ENCODE data around the gene LINGO3.
"Not testable (repeated sequence)": the region's sequence is repeated elsewhere in the genome, so short reads cannot be mapped to it uniquely, and the experiment has no call there.

LINGO3 gene

DNA sequence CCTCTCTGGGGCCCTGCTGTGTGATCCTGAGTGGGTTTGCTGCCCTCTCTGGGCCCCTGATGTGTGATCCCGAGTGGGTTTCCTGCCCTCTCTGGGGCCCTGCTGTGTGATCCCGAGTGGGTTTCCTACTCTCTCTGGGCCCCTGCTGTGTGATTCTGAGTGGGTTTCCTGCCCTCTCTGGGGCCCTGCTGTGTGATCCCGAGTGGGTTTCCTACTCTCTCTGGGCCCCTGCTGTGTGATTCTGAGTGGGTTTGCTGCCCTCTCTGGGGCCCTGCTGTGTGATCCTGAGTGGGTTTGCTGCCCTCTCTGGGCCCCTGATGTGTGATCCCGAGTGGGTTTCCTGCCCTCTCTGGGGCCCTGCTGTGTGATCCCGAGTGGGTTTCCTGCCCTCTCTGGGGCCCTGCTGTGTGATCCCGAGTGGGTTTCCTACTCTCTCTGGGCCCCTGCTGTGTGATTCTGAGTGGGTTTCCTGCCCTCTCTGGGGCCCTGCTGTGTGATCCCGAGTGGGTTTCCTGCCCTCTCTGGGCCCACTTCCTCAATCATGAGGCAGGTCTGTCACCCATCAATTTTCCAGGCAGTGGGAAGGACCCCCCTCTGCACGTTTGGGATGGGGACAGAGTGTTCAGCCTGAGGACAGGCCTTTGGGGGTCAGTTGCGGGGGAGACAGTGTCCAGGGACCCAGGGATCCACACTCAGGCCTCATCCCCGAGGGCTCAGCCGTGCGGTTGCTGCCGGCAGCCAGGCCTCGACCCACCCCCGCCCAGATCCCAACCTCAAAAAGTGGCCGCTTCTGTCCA, 26.5 kb downstream of the LINGO3 start:
- not testable (repeated sequence) for DNase-seq (ENCODE audit: low spot score)

DNA sequence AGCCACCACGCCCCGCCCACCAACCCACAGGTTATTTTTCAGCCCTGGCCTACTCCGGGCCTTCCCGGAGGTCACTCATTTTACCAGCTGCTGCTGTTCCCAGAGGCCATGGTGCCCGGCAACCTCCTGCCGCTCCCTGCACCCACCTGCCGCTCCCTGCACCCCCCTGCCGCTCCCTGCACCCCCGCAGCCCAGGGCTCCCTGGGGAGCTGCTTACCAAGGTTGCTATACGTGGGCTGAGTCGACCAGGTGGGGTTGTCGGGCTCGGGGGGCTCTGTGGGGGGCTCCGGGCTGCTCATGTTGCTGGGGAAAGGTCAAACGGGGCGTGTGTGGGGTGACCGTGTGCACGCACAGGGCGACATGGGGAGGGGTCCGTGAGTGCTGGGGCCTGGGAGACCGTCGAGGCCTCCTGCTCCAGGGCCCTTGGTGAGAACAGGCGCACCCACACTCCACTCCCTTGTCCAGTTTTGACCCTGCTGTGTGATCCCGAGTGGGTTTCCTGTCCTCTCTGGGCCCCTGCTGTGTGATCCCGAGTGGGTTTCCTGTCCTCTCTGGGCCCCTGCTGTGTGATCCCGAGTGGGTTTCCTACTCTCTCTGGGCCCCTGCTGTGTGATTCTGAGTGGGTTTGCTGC, 27.2 kb downstream of the LINGO3 start:
- DNase-seq (ENCODE audit: low spot score) = no peak

DNA sequence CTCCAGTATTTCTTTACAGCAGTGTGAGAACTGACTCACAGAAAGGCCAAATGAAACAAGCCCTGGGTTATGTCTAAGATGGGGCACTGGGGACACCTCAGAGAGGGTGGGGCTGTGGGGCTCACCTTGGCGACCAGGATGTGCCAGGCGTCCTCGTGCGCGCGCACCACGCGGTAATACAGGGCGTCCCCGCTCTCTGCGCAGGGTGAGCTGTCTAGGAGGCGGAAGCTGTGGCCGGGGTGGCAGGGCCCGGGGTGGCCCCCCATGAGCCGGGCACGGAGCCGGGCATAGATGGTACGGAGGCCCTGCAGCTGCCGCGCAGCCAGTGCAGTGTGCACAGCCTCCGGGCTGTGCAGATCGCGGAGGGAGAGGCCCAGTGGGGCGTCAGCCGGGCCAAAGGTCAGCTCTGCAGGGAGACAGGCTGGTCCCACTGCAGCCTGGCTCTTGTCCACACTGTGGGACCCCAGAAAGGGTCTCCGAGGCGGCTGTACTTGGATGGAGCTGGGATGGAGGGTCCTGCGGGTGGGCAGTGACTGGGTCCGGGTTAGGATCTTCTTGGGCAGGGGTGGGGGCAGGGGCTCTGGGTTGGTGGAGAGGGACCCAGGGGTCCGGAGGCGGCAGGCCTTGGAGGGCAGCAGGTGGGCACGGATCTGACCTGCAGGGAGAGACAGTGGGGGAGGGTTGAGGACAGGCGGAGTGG, 29.3 kb downstream of the LINGO3 start:
- no peak for DNase-seq (ENCODE audit: low spot score)

DNA sequence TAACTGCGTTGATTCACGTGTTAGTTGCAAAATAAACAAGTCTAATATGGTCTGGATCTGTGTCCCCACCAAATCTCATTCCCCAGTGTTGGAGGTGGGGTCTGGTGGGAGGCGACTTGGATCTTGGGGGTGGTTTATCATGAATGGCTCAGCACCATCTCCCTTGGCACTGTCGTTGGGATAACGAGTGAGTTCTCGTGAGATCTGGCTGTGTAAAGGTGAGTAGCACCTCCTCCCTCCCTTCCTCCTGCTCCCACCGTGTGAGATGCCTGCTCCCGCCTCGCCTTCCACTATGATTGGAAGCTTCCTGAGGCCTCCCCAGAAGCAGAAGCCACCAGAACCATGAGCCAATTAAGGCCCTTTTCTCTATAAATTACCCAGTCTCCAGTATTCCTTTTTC, 30.8 kb downstream of the LINGO3 start:
- no peak for DNase-seq (ENCODE audit: low spot score)

DNA sequence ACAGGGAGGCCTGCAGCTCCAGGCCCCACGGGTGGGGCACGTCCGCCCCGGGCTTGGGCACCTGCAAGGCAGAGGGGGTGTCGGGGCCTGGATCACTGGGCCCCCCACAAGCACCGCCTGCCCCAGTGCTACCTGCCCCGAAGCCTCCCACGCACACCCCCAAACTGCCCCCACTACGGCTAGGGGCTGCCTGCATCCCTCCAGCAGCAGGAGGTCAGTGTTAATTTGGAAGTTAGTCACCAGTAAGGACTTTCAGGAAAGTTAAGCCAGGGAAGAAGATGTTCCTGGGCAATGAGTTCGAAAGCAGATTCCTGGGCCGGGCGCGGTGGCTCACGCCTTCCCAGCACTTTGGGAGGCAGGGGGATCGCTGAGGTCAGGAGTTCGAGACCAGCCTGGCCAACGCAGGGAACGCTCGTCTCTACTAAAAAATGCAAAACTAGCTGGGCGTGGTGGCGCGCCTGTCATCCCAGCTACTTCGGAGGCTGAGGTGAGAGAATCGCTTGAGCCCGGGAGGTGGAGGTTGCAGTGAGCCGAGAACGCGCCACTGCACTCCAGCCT, 31.4 kb downstream of the LINGO3 start:
- DNase-seq (ENCODE audit: low spot score) = no peak

DNA sequence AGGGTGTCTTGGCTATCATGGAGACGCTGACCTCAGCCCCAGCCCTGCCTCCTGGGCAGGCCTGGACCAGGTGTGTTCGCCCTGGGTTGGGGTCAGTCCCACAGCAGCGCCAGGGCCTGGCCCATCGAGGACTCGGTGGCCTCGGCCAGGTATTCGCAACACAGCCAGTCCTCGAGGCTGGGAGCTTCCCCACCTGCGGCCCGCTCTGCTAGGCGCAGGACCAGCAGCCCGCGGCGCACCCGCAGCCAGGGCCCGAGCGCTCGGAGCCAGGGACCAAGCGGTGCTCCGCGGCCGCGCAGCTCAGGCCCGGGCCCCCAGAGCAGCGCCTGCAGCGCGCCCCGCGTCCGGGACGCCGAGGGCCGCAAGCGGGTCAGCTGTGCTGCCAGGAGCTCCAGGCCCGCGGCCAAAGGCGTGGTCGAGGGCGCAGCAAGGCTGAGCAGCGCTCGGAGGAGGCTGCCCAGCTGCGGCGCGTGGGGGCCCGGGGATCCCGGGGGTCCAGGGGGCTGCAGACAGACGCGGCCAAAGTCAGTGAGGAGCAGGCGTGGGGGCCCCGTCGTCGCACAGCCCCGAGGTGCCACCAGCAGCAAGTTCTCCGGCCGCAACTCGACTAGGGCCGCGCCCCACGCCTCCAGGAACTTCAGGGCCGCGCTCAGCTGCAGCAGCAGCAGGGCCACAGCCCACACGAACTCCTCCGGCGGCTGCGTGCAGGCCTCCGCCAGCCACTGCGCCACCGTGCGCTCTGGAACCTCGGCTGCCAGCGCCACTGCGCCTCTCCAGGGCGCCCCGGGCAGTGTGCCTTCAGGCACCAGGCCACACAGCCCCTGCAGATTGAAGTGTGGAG, 32.1 kb downstream of the LINGO3 start:
- DNase-seq (ENCODE audit: low spot score) = no peak

DNA sequence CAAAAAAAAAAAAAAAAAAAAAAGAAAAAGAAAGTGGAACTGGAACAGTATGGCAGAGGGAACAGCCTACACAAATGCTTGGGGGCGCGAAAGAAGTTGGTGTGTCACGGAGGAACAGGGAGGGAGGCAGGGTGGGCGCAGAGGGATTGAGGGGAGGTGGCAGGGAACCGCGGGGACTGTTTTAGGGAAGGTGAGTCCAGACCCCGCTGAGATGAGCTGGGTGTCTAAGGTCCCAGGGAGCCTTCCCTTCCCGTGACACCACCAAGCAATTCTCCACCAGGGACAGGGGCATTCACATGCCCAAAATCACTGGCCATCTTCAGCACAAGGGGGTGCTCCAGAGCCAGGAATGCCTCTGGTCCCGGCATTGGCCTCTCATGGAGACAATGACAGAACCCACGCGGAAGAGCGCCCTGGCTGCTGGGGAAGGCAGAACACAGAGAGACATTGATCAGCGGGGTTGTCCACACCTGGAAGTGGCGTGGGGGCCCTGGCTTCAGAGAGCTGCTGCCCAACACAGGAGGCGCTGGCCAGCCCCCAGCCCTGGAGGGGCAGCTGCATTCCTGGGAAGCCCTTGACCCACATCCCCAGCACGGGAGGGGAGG, 32.9 kb downstream of the LINGO3 start:
- DNase-seq (ENCODE audit: low spot score) = peak; percentile 79

DNA sequence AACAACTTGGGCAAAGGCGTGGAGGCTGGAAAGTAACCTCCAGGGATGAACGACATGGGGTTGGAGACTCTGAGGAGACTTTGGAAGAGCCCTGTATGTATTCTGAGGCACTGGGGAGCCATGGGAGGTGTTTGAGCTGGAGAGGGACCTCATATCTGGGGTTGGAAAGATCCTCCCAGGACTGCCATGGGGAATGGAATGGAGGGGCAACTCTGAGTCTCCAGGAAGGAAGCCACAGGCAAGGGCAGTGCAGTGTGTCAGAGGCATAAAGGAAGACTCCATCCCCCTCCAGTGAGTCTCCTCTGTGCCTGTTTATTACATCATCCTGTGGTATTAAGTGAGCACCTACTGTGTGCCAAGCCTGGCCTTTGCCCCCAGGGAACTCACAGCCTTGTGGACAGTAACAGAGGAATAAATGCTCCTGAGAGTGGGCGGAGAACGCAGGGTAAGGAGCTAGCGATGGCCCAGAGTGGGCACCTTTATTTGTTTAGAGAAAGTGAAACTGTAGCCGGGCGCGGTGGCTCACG, 33.7 kb downstream of the LINGO3 start:
- DNase-seq (ENCODE audit: low spot score) = no peak

DNA sequence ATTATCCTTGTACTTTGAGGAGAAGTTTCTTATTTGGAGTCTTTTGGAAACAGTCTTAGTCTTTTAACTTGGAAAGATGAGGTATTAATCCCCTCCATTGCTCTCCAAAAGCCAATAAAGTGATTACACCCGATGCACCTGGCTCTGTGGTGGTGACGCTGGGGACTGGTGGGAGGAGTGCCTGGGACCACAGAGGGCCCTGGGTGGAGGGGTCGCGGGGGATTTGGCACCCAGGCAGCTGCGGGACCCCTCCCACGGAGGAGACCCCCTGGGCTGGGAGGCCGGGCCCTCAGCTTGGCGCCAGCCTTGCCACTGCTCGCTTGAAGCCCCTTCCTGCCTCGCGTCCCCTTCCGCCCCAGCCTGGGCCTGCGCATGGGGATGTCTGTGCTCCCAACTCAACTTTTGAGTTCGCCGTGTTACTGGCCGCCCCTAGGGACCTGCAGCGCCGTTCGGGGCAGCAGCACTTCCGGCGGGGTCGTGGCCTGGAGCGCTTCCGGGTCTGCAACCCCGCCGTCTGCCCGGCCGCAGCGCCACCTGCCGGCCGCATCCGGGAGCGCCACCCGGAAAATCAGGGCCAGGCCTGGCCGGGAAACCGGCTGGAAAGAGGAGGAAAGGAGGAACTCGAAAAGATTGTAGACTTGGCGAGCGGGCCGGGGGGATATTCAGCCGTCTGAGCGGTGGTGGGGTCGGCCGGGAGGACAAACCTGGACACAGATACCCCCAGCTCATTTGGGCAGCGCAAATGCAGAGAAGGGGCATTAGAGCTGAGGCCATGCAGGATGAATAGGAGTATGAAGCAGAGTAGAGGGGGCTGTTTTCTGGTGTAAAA, 34.4 kb downstream of the LINGO3 start:
- DNase-seq (ENCODE audit: low spot score) = peak; percentile 93

DNA sequence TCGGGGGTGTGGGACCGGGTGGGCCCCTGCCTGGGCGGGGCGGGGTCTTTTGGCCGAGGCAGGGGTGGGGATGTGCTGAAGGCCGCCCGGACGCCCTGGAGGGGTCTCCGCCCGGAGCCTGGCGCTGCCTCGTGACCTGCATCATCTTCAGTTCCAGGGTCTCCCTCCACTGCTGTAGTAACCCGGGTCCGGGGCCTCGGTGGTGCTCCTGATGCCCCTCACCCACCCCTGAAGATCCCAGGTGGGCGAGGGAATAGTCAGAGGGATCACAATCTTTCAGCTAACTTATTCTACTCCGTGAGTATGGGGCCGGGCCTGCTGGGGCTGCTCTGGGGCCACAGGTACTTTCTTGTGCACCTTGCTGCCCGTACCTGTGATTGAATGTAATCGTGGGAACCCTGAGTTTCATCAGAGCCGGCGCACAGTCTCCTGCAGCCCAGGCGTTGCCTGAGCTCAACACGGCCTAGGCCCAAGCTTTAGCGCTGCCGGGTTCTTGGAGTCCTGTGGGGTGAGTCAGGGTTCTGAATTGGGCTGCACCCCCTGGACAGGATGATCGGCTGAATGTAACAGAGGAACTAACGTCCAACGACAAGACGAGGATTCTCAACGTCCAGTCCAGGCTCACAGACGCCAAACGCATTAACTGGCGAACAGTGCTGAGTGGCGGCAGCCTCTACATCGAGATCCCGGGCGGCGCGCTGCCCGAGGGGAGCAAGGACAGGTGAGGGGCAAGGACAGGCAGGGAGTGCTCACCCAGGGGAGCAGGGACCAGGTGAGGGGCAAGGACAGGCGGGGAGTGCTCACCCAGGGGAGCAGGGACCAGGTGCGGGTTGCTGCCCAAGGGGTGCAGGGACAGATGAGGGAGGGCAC, 36.5 kb downstream of the LINGO3 start:
- no peak for DNase-seq (ENCODE audit: low spot score)

DNA sequence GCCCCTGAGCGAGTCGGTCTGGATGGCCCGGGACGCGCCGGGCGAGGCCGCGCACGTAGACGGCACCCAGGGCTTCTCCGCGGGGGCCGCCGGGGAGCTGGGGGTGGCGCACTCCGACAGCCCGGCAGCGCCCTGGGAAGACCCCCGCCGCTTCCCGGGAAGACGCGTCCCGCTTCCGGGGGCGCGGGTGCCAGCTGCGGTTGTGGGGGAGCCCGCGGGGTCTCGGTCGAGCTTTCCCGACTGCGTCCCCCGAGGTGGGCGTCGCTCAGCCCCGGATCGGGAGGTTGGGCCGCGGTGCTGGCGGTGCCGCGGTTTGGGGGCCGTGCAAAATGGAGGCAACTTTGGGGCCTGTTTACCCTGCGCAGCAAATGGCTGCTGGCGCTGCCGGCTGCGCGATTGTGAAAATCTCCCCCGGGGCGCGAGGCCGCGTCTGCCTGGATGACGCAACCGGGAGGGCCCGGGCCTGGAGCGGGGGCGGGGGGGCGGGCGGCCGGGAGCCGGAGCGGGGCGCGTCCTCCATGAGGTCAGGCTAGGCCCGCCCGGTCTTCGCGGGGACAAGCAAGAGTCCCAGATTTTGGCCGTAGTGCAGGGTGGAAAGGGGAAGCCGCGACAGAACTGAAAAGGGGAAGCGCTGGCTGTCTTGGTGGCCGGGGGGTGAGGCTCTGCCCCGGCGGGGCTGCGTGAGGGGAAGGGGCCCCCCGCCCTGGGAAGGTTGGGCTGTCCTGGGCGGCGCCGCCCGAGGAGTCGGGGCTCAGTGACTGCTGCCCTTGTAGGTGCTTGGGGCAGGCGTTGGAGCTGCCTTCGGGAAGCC, 37.3 kb downstream of the LINGO3 start:
- DNase-seq (ENCODE audit: low spot score) = peak; percentile 73

DNA sequence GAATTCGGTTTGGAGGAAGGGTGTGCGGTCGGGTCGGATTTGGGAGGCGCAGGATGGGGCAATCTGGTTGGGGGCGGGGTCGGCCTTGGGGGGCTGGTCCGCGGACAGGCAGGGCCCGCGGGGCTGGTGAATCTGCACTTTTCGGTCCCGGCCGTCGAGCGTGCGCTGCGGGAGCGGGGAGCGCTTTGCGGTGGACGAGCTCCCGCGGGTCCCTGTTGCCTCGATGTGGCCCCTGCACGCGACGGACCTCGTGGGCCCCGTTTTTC, 37.9 kb downstream of the LINGO3 start:
- DNase-seq (ENCODE audit: low spot score) = no peak

DNA sequence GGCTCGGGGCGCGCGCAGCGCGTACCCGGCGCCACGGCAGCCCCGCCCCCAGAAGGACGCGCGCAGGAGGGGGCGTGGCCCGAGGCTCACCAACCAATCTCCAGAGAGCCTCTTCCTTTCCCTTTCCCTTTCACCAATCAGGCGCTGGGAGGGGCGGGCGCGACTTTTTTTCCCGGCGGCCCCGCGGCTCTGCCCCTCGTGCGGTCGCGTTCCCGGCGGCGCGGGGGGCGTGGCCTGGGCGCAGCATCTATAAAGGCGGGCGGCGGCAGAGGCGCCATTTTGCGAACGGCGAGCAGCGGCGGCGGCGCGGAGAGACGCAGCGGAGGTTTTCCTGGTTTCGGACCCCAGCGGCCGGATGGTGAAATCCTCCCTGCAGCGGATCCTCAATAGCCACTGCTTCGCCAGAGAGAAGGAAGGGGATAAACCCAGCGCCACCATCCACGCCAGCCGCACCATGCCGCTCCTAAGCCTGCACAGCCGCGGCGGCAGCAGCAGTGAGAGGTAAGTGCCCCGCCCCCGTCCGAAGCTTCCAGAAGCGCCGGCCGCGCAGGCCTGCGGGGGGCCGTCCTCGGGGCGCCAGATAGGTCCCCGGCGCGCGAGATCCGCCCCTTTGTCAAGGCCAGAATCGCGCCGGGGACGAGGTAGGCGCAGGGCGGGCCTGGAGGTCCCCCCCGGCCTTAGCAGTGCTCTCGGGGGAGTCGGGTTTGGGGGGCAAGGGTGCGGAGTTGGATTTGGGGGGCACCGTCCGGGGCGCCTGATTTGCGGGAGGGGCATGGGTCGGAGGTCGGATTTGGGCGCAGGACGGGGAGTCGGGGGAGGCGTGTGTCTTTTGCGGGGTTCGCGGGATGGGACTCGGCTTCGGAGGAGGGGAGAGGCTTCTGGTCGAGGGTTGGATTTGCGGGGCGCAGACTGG, 38.5 kb downstream of the LINGO3 start:
- DNase-seq (ENCODE audit: low spot score) = peak; percentile 99

DNA sequence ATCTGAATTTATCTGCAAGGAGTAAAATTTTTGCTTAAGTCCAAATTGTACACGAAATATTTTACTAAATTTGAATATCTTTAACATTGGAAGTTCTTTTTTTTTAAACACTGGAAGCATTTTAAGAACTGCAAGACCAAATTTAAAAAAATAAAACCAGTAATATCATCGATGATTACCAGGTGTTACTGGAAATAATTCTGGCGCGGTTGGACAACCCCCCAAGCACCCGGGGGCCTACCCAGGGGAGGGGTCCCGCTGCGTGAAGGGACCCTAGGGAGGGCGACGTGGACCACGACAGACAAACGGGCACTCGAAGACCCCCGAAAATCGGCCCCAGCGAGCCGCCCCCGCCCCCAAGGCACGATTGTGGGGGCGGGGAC, 39.1 kb downstream of the LINGO3 start:
- DNase-seq (ENCODE audit: low spot score) = no peak

DNA sequence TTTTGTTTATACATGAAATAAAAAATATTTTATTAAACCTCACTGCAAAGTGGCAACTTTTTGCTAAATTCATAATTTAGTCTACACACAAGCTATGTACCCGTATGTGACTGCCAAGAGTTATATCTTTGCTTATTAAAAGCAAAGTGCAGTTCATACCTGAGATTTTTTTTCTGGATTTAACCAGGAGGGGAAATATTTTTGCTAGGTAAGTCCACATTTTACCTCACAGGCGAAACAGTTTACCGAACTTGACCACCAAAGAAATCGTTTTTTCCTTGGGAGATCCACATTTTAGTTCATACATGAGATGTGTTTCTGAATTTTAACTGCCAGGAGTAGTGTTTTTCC, 39.5 kb downstream of the LINGO3 start:
- no peak for DNase-seq (ENCODE audit: low spot score)

DNA sequence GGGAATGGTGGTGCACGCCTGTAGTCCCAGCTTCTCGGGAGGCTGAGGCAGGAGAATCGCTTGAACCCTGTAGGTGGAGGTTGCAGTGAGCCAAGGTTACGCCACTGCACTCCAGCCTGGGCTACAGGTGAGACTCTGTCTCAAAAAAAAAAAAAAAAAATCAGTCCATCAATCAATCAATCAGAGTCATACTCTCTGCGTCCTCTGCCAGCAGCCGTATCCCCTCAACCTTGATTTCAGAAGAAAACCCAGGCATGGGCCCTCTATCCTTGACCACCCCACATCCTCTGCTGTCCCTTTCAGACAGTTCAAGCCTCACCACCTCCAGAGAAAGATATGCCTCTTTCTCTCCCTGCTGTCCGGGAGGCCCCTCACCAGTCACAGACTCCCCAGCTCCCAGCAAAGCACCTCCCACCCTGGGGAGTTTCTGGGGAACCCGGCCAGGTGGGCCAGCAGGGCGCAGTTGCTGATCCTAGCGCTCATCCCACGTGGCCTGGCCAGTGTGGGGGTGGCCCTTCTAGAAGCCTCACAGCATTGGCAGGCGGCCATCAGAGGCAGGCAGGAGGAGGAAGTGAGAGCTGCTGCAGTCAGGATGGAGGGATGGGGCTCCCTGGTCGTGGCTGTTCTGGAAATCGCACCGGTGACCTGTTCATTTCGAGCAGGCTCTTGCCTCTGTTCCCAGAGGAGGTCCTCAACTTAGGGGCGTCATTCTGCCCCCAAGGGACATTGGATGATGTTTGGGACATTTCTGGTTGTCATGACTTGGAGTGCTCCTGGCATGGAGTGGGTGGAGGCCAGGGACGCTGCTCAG, 41.6 kb downstream of the LINGO3 start:
- DNase-seq (ENCODE audit: low spot score) = no peak
